ENCODE results near the gene NOC2L.
A peak's percentile ranks its signal among the peaks of the same experiment; 100 is the strongest.
"Not testable (repeated sequence)": the region's sequence is repeated elsewhere in the genome, so short reads cannot be mapped to it uniquely, and the experiment has no call there.

The NOC2L gene

GRCh38 chr1:993379-993995 lies 34.4 kb upstream of the NOC2L start:
- DNase-seq, result no peak

GRCh38 chr1:992362-992761 lies 33.3 kb upstream of the NOC2L start:
- no peak for DNase-seq

- no peak for DNase-seq
Observed at GRCh38 chr1:991895-992294, 32.8 kb upstream of the NOC2L start.

- not testable (repeated sequence) for DNase-seq
Observed at GRCh38 chr1:991275-991674, 32.2 kb upstream of the NOC2L start.

GRCh38 chr1:988061-988460 lies 29.0 kb upstream of the NOC2L start:
- not testable (repeated sequence) for DNase-seq

GRCh38 chr1:985126-985525 lies 26.1 kb upstream of the NOC2L start:
- DNase-seq, result no peak

- no peak for DNase-seq
Observed at GRCh38 chr1:984476-984814, 25.4 kb upstream of the NOC2L start.

- peak; percentile 69 for DNase-seq
Observed at GRCh38 chr1:983798-984475, 24.9 kb upstream of the NOC2L start.

GRCh38 chr1:982765-983436 lies 23.8 kb upstream of the NOC2L start:
- DNase-seq, result no peak

GRCh38 chr1:981955-982558 lies 23.0 kb upstream of the NOC2L start, which contains the start of gene PERM1:
Gene PERM1, minus strand, starts transcription at chr1:982093. Its CDS starts 1,064 bp downstream, at chr1:981029.
- no peak for DNase-seq

- no peak for DNase-seq
Observed at GRCh38 chr1:981491-981954, 22.5 kb upstream of the NOC2L start.

- DNase-seq, result no peak
Observed at GRCh38 chr1:980602-981395, 21.7 kb upstream of the NOC2L start.

- DNase-seq, result no peak
Observed at GRCh38 chr1:980137-980571, 21.1 kb upstream of the NOC2L start.

- DNase-seq, result no peak
Observed at GRCh38 chr1:979744-980072, 20.7 kb upstream of the NOC2L start.

GRCh38 chr1:978835-979743 lies 20.0 kb upstream of the NOC2L start:
- DNase-seq, result no peak

GRCh38 chr1:978069-978834 lies 19.2 kb upstream of the NOC2L start:
- no peak for DNase-seq

- DNase-seq, result not testable (repeated sequence)
Observed at GRCh38 chr1:976791-977190, 17.7 kb upstream of the NOC2L start.

- DNase-seq, result peak; percentile 79
Observed at GRCh38 chr1:975896-976683, 17.0 kb upstream of the NOC2L start.

GRCh38 chr1:975365-975764 lies 16.3 kb upstream of the NOC2L start:
- no peak for DNase-seq

GRCh38 chr1:974687-975328 lies 15.8 kb upstream of the NOC2L start:
- DNase-seq, result no peak

Measured in stimulated activated CD4-positive, alpha-beta T cell treated with anti-CD3 and anti-CD28 coated beads, Interleukin-15, amount 100 ng/mL, for 24 hours (primary cell).